Common myeloid progenitor, CD34-positive (primary cell): Measurements from ENCODE around the gene MON2. TPM values are rescaled to one million over a fixed set of nuclear protein-coding genes. Genes with fewer than 3 reads are reported as not detected.

ENCODE experiments used
- CTCF ChIA-PET: fragments of 350-600 bp; sonication (Branson Sonifier 250); formaldehyde crosslinking; loops from one replicate; lab custom pipeline; 2021; ENCODE audit warnings: antibody characterized with exemption; lab: Charles Lee
- POLR2A ChIA-PET: fragments of 350-600 bp; sonication (Branson Sonifier 250); formaldehyde crosslinking; loops from one replicate; lab custom pipeline; 2021; ENCODE audit warnings: antibody characterized with exemption; lab: Charles Lee
- DNase-seq, 3 donors: peaks; one replicate each; pipeline versions ENCODE4 v3.0.0 to v3.0.0-alpha.2; 2013
- H3K27ac ChIP-seq, 2 experiments: 1 replicate in 1 of 2; 2 replicates in 1 of 2; pipeline ENCODE4 v1.7.0; 2013; ENCODE audit warnings: inconsistent platforms in 2 of 2, low read length in 2 of 2, mild to moderate bottlenecking in 2 of 2, low read depth in 1 of 2, moderate library complexity in 1 of 2; ENCODE audit not compliant: severe bottlenecking in 2 of 2, insufficient read depth in 1 of 2, poor library complexity in 1 of 2
- H3K27me3 ChIP-seq, 5 experiments: replicated peaks in 2 of 5; 1 replicate in 3 of 5; 2 replicates in 2 of 5; pipeline versions ENCODE4 v1.6.1 to v1.7.0; 2013; ENCODE audit warnings: low read length in 4 of 5, mild to moderate bottlenecking in 2 of 5, moderate library complexity in 2 of 5, inconsistent platforms in 1 of 5; ENCODE audit not compliant: insufficient read depth in 5 of 5, control insufficient read depth in 4 of 5
- H3K36me3 ChIP-seq, 4 experiments: 1 replicate in 2 of 4; 2 replicates in 2 of 4; pipeline versions ENCODE4 v1.6.1 to v1.7.0; 2013; ENCODE audit warnings: low read length in 3 of 4, control low read depth in 1 of 4, mild to moderate bottlenecking in 1 of 4; ENCODE audit not compliant: control insufficient read depth in 4 of 4, insufficient read depth in 4 of 4
- H3K4me1 ChIP-seq, 4 experiments: 1 replicate in 3 of 4; 2 replicates in 1 of 4; pipeline versions ENCODE4 v1.6.1 to v1.7.1; 2013; ENCODE audit warnings: low read length in 3 of 4, mild to moderate bottlenecking in 3 of 4, control low read depth in 1 of 4, inconsistent platforms in 1 of 4, moderate library complexity in 1 of 4; ENCODE audit not compliant: control insufficient read depth in 4 of 4, insufficient read depth in 4 of 4; ENCODE audit errors: control extremely low read depth in 1 of 4
- H3K4me3 ChIP-seq, 7 experiments: 1 replicate in 4 of 7; 2 replicates in 3 of 7; pipeline versions ENCODE4 v1.5.1 to v1.7.0; 2013; ENCODE audit warnings: mild to moderate bottlenecking in 7 of 7, low read length in 6 of 7, moderate library complexity in 6 of 7, inconsistent platforms in 2 of 7, low read depth in 2 of 7, control low read depth in 1 of 7; ENCODE audit not compliant: insufficient read depth in 4 of 7, control insufficient read depth in 1 of 7; ENCODE audit errors: extremely low read depth in 1 of 7
- H3K9me3 ChIP-seq, 5 experiments: 1 replicate in 4 of 5; 2 replicates in 1 of 5; pipeline versions ENCODE4 v1.6.1 to v1.7.1; 2013; ENCODE audit warnings: low read length in 4 of 5, mild to moderate bottlenecking in 2 of 5, inconsistent platforms in 1 of 5, low read depth in 1 of 5, moderate library complexity in 1 of 5; ENCODE audit not compliant: control insufficient read depth in 4 of 5, insufficient read depth in 2 of 5; ENCODE audit errors: control extremely low read depth in 1 of 5
- WGBS: methylation state at CpG from one replicate; pipeline ENCODE4 v1.1.5; 2013; ENCODE audit not compliant: insufficient coverage; 5-methylcytosine and 5-hydroxymethylcytosine counted together
- polyA plus RNA-seq: library from polyadenylated mRNA; unstranded; fragments of 120-200 nt; gene quantifications from one replicate; pipeline ENCODE4 v1.2.1, GENCODE V29; 2013

The MON2 gene
- polyA plus RNA-seq, result 49.5 TPM

DNA sequence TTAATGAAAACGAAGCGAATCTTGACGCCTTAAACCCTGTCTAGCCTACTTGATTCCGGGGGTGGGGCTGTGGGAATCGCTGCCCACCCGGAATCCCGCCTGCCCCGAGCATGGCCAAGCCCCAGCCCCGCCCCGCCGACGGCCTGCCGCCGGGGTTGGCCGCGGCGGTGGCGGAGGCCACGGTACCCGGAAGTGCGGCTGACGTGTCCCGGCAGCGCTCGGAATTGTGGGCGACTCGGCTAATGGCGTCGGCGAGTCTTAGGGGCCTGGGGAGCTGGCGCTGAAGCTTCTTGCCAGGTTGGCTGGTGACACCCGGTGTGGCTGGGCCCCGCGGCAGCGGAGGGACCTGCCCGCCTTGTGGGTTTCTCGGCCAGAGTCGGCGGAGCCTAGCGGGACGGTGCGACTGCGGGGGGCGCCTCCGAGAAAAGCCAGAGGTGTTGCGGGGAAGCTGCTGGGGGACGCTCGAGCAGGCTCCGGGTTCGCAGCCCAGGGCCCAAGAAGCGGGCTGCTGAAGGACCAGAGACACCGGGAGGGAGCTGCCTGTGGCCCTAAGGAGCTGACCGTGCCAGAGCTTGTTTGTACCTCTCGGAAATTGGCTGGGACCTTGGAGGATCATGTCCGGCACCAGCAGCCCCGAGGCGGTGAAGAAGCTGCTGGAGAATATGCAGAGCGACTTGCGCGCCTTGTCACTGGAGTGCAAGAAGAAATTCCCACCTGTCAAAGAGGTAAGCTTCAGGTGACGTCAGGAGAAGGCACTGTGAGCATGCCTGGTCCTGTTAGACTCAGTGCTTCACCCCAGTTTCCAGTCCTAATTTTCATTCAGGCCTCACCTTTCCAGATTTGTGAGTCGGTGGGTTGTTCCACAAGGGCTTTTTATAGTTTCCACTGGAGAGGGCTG, at the start of gene MON2:
TSS of gene MON2 (plus strand) at position 233 of the 898 bp plus-strand sequence. CDS start at position 615, 382 bp downstream.
- Histone ChIP-seq H3K4me3 (peak within 1 kb of the TSS; percentile 94 to 100 (median 98)), H3K4me1 (peaks cover 14 to 31% (median 22%) of the 10 kb centered on the region in 4 experiments), H3K9me3 (peaks cover 0 to 6% (median 2%) of the 10 kb centered on the region in 5 experiments), H3K27me3 (no peaks in the 10 kb centered on the region), H3K36me3 (peaks cover 0 to 8% (median 1%) of the 10 kb centered on the region in 4 experiments), H3K27ac (peak within 1 kb of the TSS; percentile 96 to 98)
- DNase-seq, result peak; percentile 85 to 91 (median 90)
- ChIA-PET POLR2A (interaction anchor here (0.5 to 1.3 kb wide), 3 partner anchors 11 to 308 kb away, joined by 3 read pairs; no protein-coding TSS in a partner anchor), CTCF (interaction anchor here (0.6 to 3.6 kb wide), 4 partner anchors 10 to 31 kb away, joined by 4 to 13 read pairs (median 7); no protein-coding TSS in a partner anchor)
- 0% methylated on average over 49 of the region's 62 CpGs for WGBS

DNA sequence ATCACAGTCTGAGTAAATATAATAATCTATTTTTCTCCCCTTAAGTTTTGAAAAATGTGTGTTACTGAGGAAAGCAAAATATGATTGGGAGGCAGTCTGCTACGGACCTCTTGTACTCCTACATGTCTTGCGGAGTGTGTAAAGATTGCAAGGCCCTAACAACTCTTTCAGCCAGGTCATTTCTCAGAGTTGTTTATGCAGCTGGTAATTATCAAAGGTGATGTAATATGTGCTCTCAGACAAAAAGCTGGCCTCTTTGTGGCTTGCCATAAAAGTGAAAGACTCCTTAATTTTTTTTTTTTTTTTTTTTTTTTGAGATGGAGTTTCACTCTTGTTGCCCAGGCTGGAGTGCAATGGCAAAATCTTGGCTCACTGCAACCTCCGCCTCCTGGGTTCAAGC, 40.5 kb upstream of the MON2 start:
- no peak overlapping the region for H3K4me3 ChIP-seq
- DNase-seq, result peak in 1 of 3 donors; percentile 28
- CTCF ChIA-PET, result interaction anchor here (1.1 to 1.5 kb wide), 2 partner anchors 10 to 12 kb away, joined by 4 to 6 read pairs; no protein-coding TSS in a partner anchor
- H3K9me3 ChIP-seq, result peaks cover 0 to 32% (median 6%) of the 10 kb centered on the region in 5 experiments
- no peaks in the 10 kb centered on the region for H3K4me1 ChIP-seq
- POLR2A ChIA-PET, result no interaction called here
- H3K27ac ChIP-seq, result no peak overlapping the region
- H3K36me3 ChIP-seq, result no peaks in the 10 kb centered on the region
- H3K27me3 ChIP-seq, result no peaks in the 10 kb centered on the region
- no CpG with 5 or more reads among the region's 3 CpGs for WGBS

DNA sequence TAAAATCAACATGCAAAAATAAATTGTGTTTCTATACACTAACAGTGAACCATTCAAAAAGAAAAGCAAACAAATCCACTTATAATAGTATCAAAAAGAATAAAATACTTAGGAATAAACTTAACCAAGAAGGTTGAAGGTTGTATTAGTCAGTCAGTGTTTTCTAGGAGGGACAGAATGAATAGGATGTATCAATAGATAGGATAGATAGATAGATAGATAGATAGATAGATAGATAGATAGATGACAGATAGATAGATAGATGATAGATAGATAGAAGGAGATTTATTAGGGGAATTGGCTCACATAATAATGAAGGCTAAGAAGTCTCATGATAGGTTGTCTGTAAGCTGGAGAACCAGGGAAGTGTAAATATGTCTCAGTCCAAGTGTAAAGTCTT, 37.2 kb upstream of the MON2 start:
- H3K4me3 ChIP-seq, result no peak overlapping the region
- no peak overlapping the region for H3K27ac ChIP-seq
- peaks cover 0 to 22% (median 5%) of the 10 kb centered on the region in 5 experiments for H3K9me3 ChIP-seq
- POLR2A ChIA-PET, result no interaction called here
- peaks cover 0 to under 1% (median under 1%) of the 10 kb centered on the region in 4 experiments for H3K4me1 ChIP-seq
- CTCF ChIA-PET, result no interaction called here
- no peaks in the 10 kb centered on the region for H3K36me3 ChIP-seq
- H3K27me3 ChIP-seq, result no peaks in the 10 kb centered on the region
- no peak for DNase-seq

DNA sequence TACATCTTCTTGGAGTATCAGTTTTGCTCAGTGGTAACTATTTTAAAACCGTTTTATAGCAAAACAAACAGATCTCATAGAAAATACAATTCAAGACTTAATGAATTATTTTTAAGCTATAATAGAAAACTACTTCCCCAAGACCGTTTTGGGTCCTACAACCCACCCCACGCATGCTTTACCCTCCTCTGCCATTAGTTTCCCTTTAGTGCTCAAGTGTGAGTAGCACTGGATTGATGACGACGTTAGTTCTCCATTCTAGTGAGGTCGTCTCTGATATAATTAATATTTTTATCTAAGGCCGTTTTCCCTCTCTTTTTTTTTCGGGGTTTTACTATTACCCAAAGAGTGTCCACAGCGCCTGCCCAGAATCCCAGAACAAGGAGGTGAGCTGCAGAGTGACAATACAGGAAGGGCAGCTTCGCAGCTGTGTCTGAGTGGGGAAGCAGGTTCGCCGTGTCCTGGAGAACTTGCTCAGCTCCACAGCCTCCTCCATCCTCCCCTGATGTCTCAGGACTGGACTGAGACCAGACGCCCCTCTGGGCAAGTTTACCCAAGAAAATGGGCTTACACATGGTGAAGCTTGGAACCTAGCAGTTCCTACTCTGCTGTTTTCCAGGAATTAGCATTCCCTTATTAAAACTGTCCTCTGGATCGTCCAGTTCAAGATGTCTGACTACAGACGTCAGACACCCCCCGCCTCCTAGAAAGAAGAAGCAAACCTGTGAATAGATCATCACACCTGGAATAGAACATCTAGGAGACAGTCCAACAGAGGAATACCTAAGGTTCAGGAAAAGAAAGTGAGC, 31.9 kb upstream of the MON2 start:
- H3K27me3 ChIP-seq, result no peaks in the 10 kb centered on the region
- no peaks in the 10 kb centered on the region for H3K9me3 ChIP-seq
- peak overlapping the region; percentile 52 to 89 (median 79) for H3K4me3 ChIP-seq
- no peaks in the 10 kb centered on the region for H3K36me3 ChIP-seq
- CTCF ChIA-PET, result interaction anchor here (0.8 to 4.6 kb wide), 20 partner anchors 10 to 378 kb away, joined by 3 to 24 read pairs (median 4); partner anchors contain the start of gene USP15
- H3K4me1 ChIP-seq, result peaks cover 0 to 16% (median 15%) of the 10 kb centered on the region in 4 experiments
- no peak overlapping the region for H3K27ac ChIP-seq
- DNase-seq, result peak; percentile 22 to 83 (median 77)
- POLR2A ChIA-PET, result interaction anchor here (0.6 kb wide), 2 partner anchors 366 to 636 kb away, joined by 3 to 5 read pairs; no protein-coding TSS in a partner anchor
- 0% methylated on average over 8 of the region's 16 CpGs for WGBS

DNA sequence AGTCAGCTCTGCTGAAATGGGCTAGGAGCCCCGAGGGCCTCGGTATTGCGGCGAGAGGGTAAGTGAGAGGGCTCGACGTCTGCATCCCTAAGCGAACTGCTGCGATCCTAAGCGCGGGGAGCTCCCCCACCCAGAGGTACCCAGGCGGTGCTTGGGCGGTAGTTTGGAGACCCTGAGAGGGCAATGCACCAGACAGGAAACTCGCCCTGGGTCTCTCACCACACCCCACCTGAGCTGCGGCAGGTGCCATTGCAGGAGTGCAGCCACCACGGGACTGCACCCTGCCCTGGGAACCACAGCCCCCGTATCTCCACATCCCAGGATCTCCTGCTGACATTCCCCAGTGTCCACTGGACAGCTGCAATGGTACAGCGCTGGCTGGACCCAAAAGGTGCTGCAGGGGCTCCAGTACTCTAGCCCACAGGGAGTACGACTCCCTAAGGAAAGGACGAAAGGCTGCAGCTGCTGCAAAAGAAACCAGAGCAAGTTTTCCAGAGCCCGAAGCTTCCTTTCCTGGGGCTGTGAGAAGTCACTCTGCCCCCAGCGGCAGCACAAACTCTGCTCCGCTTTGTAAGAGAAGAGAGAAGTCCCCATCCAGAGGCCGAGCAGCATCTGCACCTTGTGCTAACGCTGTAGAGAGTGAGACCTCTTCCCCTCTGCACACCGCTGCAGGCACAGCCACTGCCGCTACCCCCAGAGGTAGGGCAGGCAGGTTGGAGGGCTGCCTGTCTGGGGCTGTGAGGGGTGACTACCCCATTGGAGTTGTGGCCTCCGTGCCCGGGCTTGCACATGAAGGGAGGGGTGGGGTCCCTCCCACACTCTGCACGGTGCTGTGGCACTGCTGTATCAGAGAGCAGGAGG, 31.1 kb upstream of the MON2 start:
- whole genome bisulfite sequencing, result 2% methylated on average over 24 of the region's 29 CpGs
- Histone ChIP-seq H3K4me1 (peaks cover 0 to 16% (median 15%) of the 10 kb centered on the region in 4 experiments), H3K27ac (no peak overlapping the region), H3K27me3 (no peaks in the 10 kb centered on the region), H3K36me3 (no peaks in the 10 kb centered on the region), H3K4me3 (peak overlapping the region; percentile 52 to 89 (median 79)), H3K9me3 (no peaks in the 10 kb centered on the region)
- ChIA-PET POLR2A (interaction anchor here (0.6 to 0.8 kb wide), 2 partner anchors 177 to 365 kb away, joined by 5 to 6 read pairs; no protein-coding TSS in a partner anchor), CTCF (interaction anchor here (0.7 to 4.6 kb wide), 30 partner anchors 9 to 633 kb away, joined by 3 to 24 read pairs (median 4); partner anchors contain the start of genes MON2 and USP15)
- DNase-seq, result peak; percentile 68 to 83 (median 79)

DNA sequence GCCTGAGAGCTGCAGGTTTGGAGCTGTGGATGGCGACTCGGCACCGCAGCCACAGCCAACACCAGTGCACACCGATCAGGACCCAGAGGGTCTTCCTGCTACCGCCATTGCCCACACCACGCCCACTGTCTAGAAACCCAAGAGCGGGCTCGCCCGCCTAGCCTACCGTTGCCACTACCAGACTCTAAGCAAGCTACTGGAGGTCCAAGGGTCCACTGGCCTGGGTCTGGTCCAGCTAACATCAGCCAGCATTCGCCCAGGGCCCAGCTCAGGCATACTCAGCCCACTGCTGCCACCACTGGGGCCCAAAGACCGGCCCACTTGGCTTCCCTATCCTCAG, 30.5 kb upstream of the MON2 start:
- Histone ChIP-seq H3K36me3 (no peaks in the 10 kb centered on the region), H3K4me3 (peak overlapping the region in 3 of 7 experiments; percentile 77 to 89 (median 88)), H3K4me1 (peaks cover 0 to 16% (median 15%) of the 10 kb centered on the region in 4 experiments), H3K9me3 (peaks cover 0 to 3% (median 0%) of the 10 kb centered on the region in 5 experiments), H3K27ac (no peak overlapping the region), H3K27me3 (no peaks in the 10 kb centered on the region)
- DNase-seq, result no peak
- POLR2A ChIA-PET, result interaction anchor here (0.8 kb wide), 1 partner anchor 178 kb away, joined by 6 read pairs; no protein-coding TSS in a partner anchor
- 88% methylated on average over 11 of the region's 12 CpGs for WGBS
- CTCF ChIA-PET, result interaction anchor here (0.9 to 4.6 kb wide), 19 partner anchors 10 to 633 kb away, joined by 3 to 24 read pairs (median 4); partner anchors contain the start of genes MON2 and USP15
